Ishikawa (cell line): ENCODE data around the gene LAD1.

Experiments used
- CEBPB ChIP-seq: IDR thresholded peaks from 2 replicates; pipeline ENCODE4 v1.6.1; 2012
- CREB1 ChIP-seq: IDR thresholded peaks from 2 replicates; pipeline ENCODE4 v1.6.1; 2012; ENCODE audit warnings: low read depth
- EGR1 ChIP-seq: IDR thresholded peaks from 2 replicates; pipeline ENCODE4 v1.6.1; 2012
- EP300 ChIP-seq: IDR thresholded peaks from 2 replicates; pipeline ENCODE4 v1.6.1; 2012; ENCODE audit warnings: borderline replicate concordance
- FOXM1 ChIP-seq: IDR thresholded peaks from 2 replicates; pipeline ENCODE4 v1.6.1; 2012; ENCODE audit warnings: low read depth, borderline replicate concordance
- NFIC ChIP-seq: IDR thresholded peaks from 2 replicates; pipeline ENCODE4 v1.6.1; 2012
- RAD21 ChIP-seq: IDR thresholded peaks from 2 replicates; pipeline ENCODE4 v1.6.1; 2012; ENCODE audit warnings: low read depth
- TAF1 ChIP-seq: IDR thresholded peaks from 2 replicates; pipeline ENCODE4 v1.6.1; 2012; ENCODE audit warnings: low read depth, mild to moderate bottlenecking
- TCF12 ChIP-seq: IDR thresholded peaks from 2 replicates; pipeline ENCODE4 v1.6.1; 2012; ENCODE audit warnings: low read depth
- TEAD4 ChIP-seq: IDR thresholded peaks from 2 replicates; pipeline ENCODE4 v1.6.1; 2012
- YY1 ChIP-seq: IDR thresholded peaks from 2 replicates; pipeline ENCODE4 v1.6.1; 2012; ENCODE audit warnings: low read depth
- ZBTB7A ChIP-seq: IDR thresholded peaks from 2 replicates; pipeline ENCODE4 v1.6.1; 2012; ENCODE audit warnings: low read depth
- TF ChIP-seq, protein P1 (sequence below): IDR thresholded peaks from 2 replicates; pipeline ENCODE4 v1.6.1; 2012
- TF ChIP-seq, protein P2 (sequence below): IDR thresholded peaks from 2 replicates; pipeline ENCODE4 v1.6.1; 2012; ENCODE audit warnings: low read depth, mild to moderate bottlenecking
- TF ChIP-seq, protein P3 (sequence below): IDR thresholded peaks from 2 replicates; pipeline ENCODE4 v1.6.1; 2012

LAD1 gene

DNA sequence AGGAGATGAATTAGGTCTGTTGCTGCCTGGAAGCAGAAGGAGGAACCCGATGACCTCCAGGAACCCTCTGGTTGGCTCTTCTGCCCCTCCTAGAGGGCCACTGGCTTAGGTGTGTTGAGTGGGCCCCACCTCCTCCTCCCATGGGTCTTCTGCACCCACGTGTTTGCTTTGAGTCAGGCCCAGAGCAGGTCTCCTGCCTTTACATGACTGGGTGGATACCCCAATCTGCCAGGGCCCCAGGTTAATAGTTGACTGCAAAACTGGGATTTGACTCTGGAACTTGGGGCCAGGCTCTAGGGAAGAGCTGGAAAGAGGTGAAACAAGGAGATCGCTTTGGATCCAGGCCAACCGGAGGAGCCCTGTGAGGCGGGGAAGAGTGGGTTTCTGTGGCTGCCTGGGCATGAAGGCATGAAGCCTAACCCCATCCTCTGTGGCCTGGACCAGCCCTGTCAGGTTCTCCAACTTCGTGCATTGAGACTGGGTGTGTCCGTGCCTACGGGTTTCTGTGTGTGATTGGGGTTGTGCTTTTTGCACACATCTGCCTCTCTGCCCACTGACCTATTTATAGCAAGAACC lies 7.8 kb upstream of the LAD1 start:
- TF ChIP-seq TEAD4 (no peak), YY1 (no peak), CREB1 (no peak)

DNA sequence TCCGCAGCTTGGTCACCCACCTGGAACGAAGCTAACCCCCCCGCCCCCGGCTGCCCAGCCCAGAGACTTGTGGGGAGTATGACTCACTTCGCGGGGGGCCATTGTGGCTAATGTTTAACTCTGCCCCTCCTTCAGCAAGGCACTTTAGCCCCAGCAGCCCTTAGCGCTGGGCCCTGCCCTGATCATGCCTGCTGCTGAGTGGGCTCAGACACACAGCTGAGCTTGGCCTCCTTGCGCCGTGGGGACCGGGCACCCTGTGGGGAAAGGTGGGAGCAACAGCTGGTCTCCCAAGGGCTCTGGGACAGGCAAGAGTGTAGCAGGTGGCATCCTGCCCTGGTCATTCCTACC lies 6.3 kb upstream of the LAD1 start:
- no peak for TF ChIP-seq CREB1
- TF ChIP-seq FOXM1: no peak
- TF ChIP-seq, protein P1, sequence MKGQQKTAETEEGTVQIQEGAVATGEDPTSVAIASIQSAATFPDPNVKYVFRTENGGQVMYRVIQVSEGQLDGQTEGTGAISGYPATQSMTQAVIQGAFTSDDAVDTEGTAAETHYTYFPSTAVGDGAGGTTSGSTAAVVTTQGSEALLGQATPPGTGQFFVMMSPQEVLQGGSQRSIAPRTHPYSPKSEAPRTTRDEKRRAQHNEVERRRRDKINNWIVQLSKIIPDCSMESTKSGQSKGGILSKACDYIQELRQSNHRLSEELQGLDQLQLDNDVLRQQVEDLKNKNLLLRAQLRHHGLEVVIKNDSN: no peak
- no peak for TF ChIP-seq TAF1

DNA sequence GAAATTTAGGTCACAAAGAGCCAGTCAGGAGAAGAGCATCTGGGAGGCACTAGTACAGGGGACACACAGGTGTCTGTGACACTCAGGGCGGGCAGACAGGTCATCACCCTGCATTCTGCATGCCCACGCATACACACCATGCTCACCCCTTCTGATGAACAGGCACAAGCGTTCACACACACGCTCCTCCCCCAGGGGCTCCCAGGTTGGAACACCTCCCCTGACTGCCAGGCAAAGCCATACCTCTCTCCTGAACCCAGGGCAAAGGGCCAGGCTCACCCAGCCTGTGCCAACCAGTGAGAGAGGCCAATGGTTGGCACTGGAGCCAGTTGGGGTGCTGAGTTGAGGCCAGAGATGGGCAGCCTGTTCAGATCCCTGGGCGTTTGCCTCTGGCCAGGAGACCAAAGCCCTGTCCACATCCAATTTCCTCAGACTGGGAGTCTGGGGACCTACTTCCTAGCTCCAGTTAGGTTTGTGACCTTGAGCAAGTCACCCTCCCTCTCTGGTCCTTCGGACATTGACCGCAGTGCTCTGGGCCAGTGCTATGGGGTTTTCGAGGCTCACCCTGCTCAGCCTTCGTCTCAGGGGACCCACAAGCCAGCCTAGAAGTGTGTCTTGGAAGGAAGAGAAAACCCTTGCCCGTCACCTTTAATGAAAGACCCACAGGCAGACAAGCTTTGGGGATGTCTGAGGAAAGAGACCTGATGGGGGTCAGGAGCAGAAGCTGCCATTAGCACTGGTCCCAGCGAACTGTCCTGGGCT lies 5.8 kb upstream of the LAD1 start:
- TF ChIP-seq TEAD4 (no peak), EP300 (no peak), TAF1 (no peak), EGR1 (no peak), CEBPB (no peak), RAD21 (no peak), TCF12 (no peak), FOXM1 (no peak), ZBTB7A (no peak), NFIC (no peak), YY1 (no peak), CREB1 (no peak)
- TF ChIP-seq, protein P2, sequence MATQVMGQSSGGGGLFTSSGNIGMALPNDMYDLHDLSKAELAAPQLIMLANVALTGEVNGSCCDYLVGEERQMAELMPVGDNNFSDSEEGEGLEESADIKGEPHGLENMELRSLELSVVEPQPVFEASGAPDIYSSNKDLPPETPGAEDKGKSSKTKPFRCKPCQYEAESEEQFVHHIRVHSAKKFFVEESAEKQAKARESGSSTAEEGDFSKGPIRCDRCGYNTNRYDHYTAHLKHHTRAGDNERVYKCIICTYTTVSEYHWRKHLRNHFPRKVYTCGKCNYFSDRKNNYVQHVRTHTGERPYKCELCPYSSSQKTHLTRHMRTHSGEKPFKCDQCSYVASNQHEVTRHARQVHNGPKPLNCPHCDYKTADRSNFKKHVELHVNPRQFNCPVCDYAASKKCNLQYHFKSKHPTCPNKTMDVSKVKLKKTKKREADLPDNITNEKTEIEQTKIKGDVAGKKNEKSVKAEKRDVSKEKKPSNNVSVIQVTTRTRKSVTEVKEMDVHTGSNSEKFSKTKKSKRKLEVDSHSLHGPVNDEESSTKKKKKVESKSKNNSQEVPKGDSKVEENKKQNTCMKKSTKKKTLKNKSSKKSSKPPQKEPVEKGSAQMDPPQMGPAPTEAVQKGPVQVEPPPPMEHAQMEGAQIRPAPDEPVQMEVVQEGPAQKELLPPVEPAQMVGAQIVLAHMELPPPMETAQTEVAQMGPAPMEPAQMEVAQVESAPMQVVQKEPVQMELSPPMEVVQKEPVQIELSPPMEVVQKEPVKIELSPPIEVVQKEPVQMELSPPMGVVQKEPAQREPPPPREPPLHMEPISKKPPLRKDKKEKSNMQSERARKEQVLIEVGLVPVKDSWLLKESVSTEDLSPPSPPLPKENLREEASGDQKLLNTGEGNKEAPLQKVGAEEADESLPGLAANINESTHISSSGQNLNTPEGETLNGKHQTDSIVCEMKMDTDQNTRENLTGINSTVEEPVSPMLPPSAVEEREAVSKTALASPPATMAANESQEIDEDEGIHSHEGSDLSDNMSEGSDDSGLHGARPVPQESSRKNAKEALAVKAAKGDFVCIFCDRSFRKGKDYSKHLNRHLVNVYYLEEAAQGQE: no peak
- TF ChIP-seq, protein P1: no peak
- TF ChIP-seq, protein P3, sequence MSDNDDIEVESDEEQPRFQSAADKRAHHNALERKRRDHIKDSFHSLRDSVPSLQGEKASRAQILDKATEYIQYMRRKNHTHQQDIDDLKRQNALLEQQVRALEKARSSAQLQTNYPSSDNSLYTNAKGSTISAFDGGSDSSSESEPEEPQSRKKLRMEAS: no peak

DNA sequence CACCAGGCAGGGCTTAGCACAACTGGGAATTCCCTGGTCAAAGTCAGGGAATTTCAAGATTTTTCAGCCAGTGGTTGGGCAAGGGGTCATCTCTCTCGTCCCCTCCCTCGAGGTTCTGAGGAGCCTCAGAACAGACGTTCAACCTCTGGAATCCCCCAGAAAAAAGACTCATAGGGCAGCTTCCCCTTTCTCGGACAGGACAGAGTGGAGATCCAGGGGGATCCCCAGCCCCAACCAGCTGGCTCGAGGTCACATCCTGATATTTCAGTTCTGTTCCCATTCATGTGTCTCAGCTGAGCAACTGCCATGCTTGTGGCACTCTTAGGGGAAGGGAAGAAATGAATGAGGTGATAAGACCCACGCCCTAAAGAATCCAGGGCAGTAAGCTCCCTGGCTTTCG lies 4.9 kb upstream of the LAD1 start:
- TF ChIP-seq EGR1 (no peak), RAD21 (no peak), TCF12 (no peak), CREB1 (no peak), TEAD4 (no peak), ZBTB7A (no peak), YY1 (no peak), TAF1 (no peak), NFIC (no peak), FOXM1 (no peak), CEBPB (no peak), EP300 (no peak)
- TF ChIP-seq, protein P2: no peak
- TF ChIP-seq, protein P1: no peak
- TF ChIP-seq, protein P3: no peak

DNA sequence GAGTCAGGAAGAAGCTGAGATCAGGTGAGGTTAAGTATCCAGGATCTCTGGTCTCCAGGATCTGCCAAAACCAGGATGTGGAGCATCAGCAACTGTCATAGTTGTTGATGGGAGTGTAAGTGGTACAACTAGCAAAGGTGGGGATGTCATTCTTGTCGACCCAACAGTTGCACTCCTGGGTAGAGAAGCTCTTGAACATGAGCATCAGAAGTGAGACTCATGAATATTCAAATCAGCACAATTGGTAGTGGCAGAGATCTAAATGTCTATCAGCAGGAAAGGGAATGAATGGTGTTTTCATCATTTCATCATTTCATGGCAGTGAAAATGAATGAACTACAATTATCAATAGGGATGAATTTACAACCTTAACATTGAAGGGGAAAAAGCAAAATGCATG lies 4.2 kb upstream of the LAD1 start:
- TF ChIP-seq, protein P2: no peak
- TF ChIP-seq YY1 (no peak), FOXM1 (no peak), CEBPB (no peak), EP300 (no peak), EGR1 (no peak), CREB1 (no peak), NFIC (no peak), TEAD4 (no peak), ZBTB7A (no peak), RAD21 (no peak), TCF12 (no peak), TAF1 (no peak)
- TF ChIP-seq, protein P3: no peak
- TF ChIP-seq, protein P1: no peak
